ENCODE results near the gene LRRC8E. TPM values are rescaled to one million over a fixed set of nuclear protein-coding genes. Genes with fewer than 3 reads are reported as not detected.

LRRC8E gene
- total RNA-seq, 4 donors from 2014 or later = 0.13 to 0.32 (median 0.29) TPM

- no peak for TF ChIP-seq EP300 (IDR thresholded peaks at IDR 0.05)
- TF ChIP-seq CTCF (IDR thresholded peaks at IDR 0.05) = no peak
- TF ChIP-seq POLR2A (IDR thresholded peaks at IDR 0.05) = no peak
- no peak for TF ChIP-seq POLR2AphosphoS5 (IDR thresholded peaks at IDR 0.05)
- 60% methylated on average over 4 of the region's 34 CpGs; no CpG with 5 or more reads in 1 of the 2 donors for WGBS, 2 donors (ENCODE audit: low coverage in 1 of 2)
- Histone ChIP-seq H3K36me3 (peaks cover 0 to 19% of the 10 kb centered on the region in 2 donors), H3K27me3 (no peaks in the 10 kb centered on the region), H3K4me3 (peak overlapping the region; percentile 51 to 80), H3K9me3 (no peaks in the 10 kb centered on the region), H3K27ac (peak overlapping the region; percentile 37 to 97 (median 94)), H3K4me1 (peaks cover 17 to 89% (median 58%) of the 10 kb centered on the region in 3 donors)
- ATAC-seq = no peak
Observed at GRCh38 chr19:7924651-7925170, 36.4 kb downstream of the LRRC8E start.

- Histone ChIP-seq H3K27ac (peak overlapping the region; percentile 37 to 97 (median 94)), H3K27me3 (no peaks in the 10 kb centered on the region), H3K4me1 (peaks cover 17 to 91% (median 62%) of the 10 kb centered on the region in 3 donors), H3K36me3 (peaks cover 0 to 23% of the 10 kb centered on the region in 2 donors), H3K4me3 (peak overlapping the region; percentile 51 to 80), H3K9me3 (no peaks in the 10 kb centered on the region)
- peak; percentile 13 for ATAC-seq
- TF ChIP-seq POLR2A (IDR thresholded peaks at IDR 0.05) (no peak), CTCF (IDR thresholded peaks at IDR 0.05) (peak in 3 of 4 experiments; percentile 82 to 91 (median 89))
- no CpG with 5 or more reads among the region's 98 CpGs for WGBS, 2 donors (ENCODE audit: low coverage in 1 of 2)
Observed at GRCh38 chr19:7925171-7925851, 37.0 kb downstream of the LRRC8E start.

GRCh38 chr19:7926021-7926726, 37.9 kb downstream of the LRRC8E start, which contains the start of gene CTXN1:
Gene CTXN1, minus strand, starts transcription at chr19:7926135. Its CDS starts 597 bp downstream, at chr19:7925538.
- peak; percentile 11 to 12 for TF ChIP-seq POLR2A (IDR thresholded peaks at IDR 0.05)
- peak; percentile 7 for TF ChIP-seq POLR2AphosphoS5 (IDR thresholded peaks at IDR 0.05)
- no peak for TF ChIP-seq EP300 (IDR thresholded peaks at IDR 0.05)
- TF ChIP-seq CTCF (IDR thresholded peaks at IDR 0.05) = peak in 3 of 4 experiments; percentile 33 to 57 (median 41)
- peak; percentile 64 for ATAC-seq
- Histone ChIP-seq H3K36me3 (peaks cover 0 to 32% of the 10 kb centered on the region in 2 donors), H3K4me1 (peaks cover 17 to 97% (median 69%) of the 10 kb centered on the region in 3 donors), H3K27me3 (no peaks in the 10 kb centered on the region), H3K9me3 (no peaks in the 10 kb centered on the region), H3K4me3 (peak within 1 kb of the TSS; percentile 51 to 80), H3K27ac (peak within 1 kb of the TSS; percentile 94 to 97 (median 94))
- WGBS, 2 donors (ENCODE audit: low coverage in 1 of 2) = 0 to 7% methylated on average over 1 to 2 of the region's 65 CpGs

- H3K4me3 ChIP-seq = peak overlapping the region in 1 of 2 donors; percentile 80
- H3K4me1 ChIP-seq = peaks cover 17 to 97% (median 69%) of the 10 kb centered on the region in 3 donors
- no peak for TF ChIP-seq POLR2AphosphoS5 (IDR thresholded peaks at IDR 0.05)
- TF ChIP-seq POLR2A (IDR thresholded peaks at IDR 0.05) = no peak
- TF ChIP-seq EP300 (IDR thresholded peaks at IDR 0.05) = no peak
- no peak for TF ChIP-seq CTCF (IDR thresholded peaks at IDR 0.05)
- 40% methylated on average over 2 of the region's 32 CpGs; no CpG with 5 or more reads in 1 of the 2 donors for WGBS, 2 donors (ENCODE audit: low coverage in 1 of 2)
- ATAC-seq = no peak
- H3K9me3 ChIP-seq = no peaks in the 10 kb centered on the region
- peak overlapping the region; percentile 94 to 97 (median 94) for H3K27ac ChIP-seq
- H3K36me3 ChIP-seq = peaks cover 0 to 34% of the 10 kb centered on the region in 2 donors
- no peaks in the 10 kb centered on the region for H3K27me3 ChIP-seq
Observed at GRCh38 chr19:7926727-7927604, 38.7 kb downstream of the LRRC8E start.

All from gastroesophageal sphincter (tissue), 4 donors.